GM23338 (cell line): Measurements from ENCODE around the gene RBPJL.

Experiments used
- CREB1 ChIP-seq: fragments of 250-450 bp; sonication (Bioruptor Pico); IDR thresholded peaks from 2 replicates; pipeline ENCODE4 v1.5.0; 2020; ENCODE audit warnings: low read depth, mild to moderate bottlenecking, moderate library complexity
- CTCF ChIP-seq, 2 experiments: fragments of 200-600 bp in 1 of 2; sonication (generic) in 1 of 2; conservative IDR thresholded peaks; 2 replicates each; pipeline versions ENCODE4 v1.5.1 to v1.6.1; 2016 to 2017; ENCODE audit warnings: antibody characterized with exemption in 2 of 2, low read depth in 2 of 2, mild to moderate bottlenecking in 2 of 2, moderate library complexity in 1 of 2
- ETS1 ChIP-seq: IDR thresholded peaks from 2 replicates; pipeline ENCODE4 v1.6.1; 2016; ENCODE audit warnings: antibody characterized with exemption
- EZH2 ChIP-seq: fragments of 200-600 bp; sonication (generic); IDR thresholded peaks from one replicate; pipeline ENCODE4 v1.8.0; 2017; ENCODE audit warnings: antibody characterized with exemption, mild to moderate bottlenecking, low read depth; ENCODE audit not compliant: unreplicated experiment
- EZH2phosphoT487 ChIP-seq: fragments of 200-600 bp; sonication (generic); IDR thresholded peaks from one replicate; pipeline ENCODE4 v1.8.1; 2018; ENCODE audit warnings: antibody characterized with exemption; ENCODE audit not compliant: unreplicated experiment
- JUNB ChIP-seq: IDR thresholded peaks from one replicate; pipeline ENCODE4 v1.6.1; 2016; ENCODE audit warnings: antibody characterized with exemption; ENCODE audit not compliant: unreplicated experiment
- NANOG ChIP-seq: IDR thresholded peaks from 2 replicates; pipeline ENCODE4 v1.6.1; 2016; ENCODE audit warnings: antibody characterized with exemption, borderline replicate concordance
- POLR2AphosphoS5 ChIP-seq: IDR thresholded peaks from 2 replicates; pipeline ENCODE4 v1.6.1; 2016; ENCODE audit warnings: antibody characterized with exemption, low read depth
- REST ChIP-seq: IDR thresholded peaks from one replicate; pipeline ENCODE4 v1.6.1; 2018; ENCODE audit warnings: antibody characterized with exemption; ENCODE audit not compliant: unreplicated experiment
- STAT1 ChIP-seq: IDR thresholded peaks from one replicate; pipeline ENCODE4 v1.6.1; 2016; ENCODE audit warnings: antibody characterized with exemption; ENCODE audit not compliant: unreplicated experiment
- ZNF114 ChIP-seq: fragments of 250-450 bp; sonication (Bioruptor Pico); IDR thresholded peaks from 2 replicates; pipeline ENCODE4 v1.5.0; 2020; ENCODE audit warnings: mild to moderate bottlenecking, moderate library complexity
- ZNF331 ChIP-seq: fragments of 250-450 bp; sonication (Bioruptor Pico); IDR thresholded peaks from 2 replicates; pipeline ENCODE4 v1.5.0; 2020; ENCODE audit warnings: low read depth, mild to moderate bottlenecking, moderate library complexity

DNA sequence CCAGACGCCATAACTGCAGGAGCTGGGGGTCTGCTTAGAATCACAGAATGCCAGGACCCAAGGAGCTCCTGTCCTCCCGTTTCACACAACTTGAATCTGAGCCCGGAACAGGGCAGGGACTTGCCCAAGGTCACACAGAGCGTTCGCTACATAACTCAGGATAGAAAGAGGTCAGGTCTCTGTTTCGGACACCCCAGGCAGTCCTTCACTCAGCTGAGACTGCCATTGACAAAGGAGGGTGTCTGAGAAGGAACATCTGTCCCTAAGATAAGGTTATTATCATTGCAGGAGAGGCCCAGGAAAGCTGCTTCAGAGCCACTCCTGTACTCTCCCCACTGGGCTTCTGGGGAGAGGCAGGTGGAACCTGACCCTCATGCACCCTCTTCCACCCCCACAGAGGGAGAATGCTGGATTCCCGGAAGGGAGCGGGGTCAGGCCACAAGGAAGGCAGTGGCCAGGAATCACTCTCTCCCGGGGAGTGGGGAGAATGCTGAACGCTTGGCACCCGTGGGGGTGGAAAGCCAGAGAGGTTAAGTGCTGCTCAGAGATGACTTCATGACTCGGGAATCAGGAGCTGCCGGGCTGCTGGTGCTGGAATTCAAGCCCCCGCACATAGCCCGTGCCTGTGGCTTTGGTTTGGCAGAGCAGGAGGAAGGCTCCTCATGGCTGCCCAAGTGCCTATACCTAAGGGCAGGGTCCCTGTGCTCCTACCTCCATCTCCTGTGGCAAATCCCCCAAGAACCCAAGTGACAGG lies 30.9 kb downstream of the RBPJL start:
- no peak for TF ChIP-seq REST
- TF ChIP-seq EZH2: no peak
- no peak for TF ChIP-seq JUNB
- TF ChIP-seq CTCF (conservative IDR thresholded peaks at IDR 0.05; ENCODE audit: low read depth in 2 of 2): no peak
- TF ChIP-seq POLR2AphosphoS5: no peak
- no peak for TF ChIP-seq EZH2phosphoT487
- no peak for TF ChIP-seq NANOG
- no peak for TF ChIP-seq CREB1 (CRISPR knock-in tag)
- no peak for TF ChIP-seq STAT1
- TF ChIP-seq ZNF331 (CRISPR knock-in tag): no peak
- TF ChIP-seq ETS1: no peak
- TF ChIP-seq ZNF114 (CRISPR knock-in tag): no peak
